HG03097 (cell line): ENCODE results near the gene SCN9A.

Source experiments
- ATAC-seq: cut with Tn5 transposase; IDR thresholded peaks from one replicate; pipeline ENCODE4 v1.9.1; 2021; ENCODE audit not compliant: unreplicated experiment, low FRiP score

SCN9A gene

DNA sequence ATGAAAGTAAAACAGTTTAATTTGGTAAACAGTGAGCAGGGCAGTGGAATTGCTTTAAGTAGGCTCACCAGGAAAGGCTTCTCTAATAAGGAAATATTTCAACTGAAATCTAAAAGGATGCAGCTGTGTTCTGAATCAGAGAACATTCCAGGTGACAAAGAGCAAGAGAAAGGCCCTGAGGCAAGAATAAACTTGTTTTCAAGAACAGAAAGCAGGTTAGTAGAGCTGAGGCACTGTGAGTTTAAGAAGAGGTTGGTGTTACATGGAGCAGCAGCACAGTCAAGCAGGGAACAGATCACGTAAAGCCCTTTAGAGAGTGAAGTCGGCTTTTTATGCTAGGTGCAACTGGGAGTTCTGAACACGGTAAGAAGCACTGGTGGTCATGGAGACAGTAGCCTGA, 191.0 kb downstream of the SCN9A start:
- ATAC-seq = no peak

DNA sequence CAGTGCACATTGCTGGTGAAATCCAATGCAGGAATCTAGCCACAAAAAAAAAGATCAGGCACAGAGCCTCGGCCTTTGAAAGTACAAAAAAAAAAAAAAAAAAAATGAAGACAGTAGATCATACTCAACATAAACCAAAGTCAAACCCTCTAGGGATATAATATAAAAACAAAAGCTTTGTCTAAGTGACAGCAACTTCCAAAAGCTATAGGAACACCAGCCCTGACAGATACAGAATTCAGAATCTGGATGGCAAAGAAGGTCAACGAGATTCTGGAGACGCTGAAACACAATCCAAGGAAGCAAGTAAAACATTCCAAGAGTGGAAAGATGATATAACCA, 194.0 kb downstream of the SCN9A start:
- ATAC-seq = no peak

DNA sequence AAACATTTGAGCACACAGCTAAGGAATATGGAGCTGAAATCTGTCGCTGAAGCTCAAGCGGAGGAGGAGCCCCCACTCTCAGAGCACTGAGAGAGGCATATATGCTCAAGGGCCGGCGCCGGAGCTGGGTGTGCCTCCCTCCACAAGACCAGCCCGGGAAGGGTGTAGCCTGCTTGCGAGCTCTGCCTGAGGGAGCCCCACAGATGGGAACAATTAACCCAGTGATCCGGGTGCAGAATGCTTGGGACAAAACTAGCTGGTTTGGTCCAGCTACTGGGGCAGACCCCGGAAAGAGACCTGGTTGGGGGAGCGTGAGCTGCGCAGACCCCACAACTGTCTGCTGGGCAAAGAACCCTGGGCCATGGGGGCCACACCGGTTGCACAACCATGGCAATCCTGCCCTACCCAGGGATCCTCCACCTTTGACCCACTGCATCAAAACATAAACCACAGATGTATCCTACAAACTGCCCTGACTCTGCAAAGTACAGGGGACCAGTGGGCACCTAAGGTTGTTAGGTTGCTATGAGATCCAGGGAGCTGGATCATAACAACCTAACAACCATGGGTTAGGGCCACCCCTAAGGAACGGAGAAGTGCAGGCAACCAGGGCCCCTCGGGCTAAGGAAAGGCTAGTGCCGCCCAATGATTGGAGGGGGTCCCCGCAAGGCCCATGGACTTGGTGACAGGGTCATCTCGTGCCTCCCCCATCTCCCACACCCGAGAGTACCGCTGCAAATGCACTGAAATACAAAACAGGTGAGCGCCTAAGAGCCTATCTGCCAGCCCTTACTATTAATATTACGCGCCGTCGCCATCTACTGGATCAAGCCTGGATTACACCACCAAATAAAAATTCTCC, 194.6 kb downstream of the SCN9A start:
- peak; percentile 89 for ATAC-seq

DNA sequence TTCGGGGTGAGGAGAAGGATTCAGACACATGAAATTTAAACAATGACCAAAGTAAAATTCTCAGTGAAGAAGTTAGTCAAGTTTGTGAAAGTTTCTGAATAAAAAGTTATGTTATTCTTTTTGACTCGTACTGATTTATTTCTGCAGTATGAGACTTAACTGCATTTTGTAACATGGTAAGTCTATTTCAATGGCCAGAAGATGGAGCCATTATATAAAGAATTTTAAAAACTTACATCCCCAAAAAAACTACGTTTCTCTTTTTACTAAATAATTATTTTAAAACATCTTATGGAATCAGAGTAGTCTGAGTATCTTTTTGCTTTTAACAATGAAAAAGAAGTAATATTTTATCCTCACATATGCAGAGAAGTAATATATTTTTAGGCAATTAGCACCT, 196.5 kb downstream of the SCN9A start:
- ATAC-seq = no peak

DNA sequence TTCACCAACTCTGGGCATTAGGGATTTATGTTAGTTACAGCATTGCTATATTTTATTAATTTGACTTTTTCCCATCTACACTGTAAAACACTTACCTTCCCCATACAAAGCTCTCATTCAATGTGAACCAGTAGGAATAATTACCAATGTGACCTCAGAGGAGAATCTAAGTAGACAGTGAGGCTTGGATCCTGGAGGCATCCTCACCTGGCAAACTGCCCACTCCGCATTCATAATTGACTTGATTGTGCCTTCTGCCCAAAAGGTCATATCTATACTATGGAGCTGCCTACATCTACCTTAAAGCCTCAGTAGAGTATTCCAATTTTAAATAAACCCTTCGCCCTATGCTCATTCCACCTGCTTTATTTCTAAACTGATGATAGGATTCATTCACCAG, 202.5 kb downstream of the SCN9A start:
- ATAC-seq = no peak

DNA sequence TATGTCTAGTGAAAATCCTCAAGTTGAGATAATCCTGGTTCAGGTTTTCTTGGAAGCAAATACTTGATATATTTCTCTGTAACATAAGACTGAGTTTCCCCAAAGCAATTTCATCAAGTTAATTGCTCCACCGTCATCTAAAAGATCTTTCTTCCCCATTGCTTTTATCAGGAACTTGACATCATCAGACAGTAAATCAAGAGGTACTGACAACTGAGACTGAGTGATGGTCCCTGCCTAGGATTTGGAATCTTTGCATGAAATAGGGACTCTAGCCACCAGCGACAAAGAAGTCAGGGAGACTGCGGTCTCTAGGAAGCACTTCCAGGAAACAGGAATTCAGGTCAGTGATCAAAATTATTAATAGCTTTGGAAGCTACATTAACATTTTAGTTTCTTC, 204.5 kb downstream of the SCN9A start:
- no peak for ATAC-seq

DNA sequence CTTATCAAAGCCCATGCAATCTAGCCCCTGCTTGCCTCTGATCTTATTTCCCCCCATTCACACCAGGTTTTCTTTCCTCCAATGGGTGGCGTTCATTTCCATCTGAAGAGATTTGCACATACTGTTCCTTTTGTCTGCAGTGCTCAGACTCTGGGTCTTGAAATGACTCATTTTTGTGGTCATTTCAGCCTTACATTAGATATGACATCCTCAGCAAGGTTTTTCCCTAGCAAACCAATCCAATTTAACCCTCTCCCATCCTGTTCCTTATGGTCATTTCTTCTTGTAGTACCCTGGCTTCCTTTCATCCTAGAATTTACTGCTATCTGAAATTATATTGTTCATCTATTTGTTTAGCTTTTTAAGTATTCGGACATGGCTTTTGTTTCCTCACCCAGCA, 205.4 kb downstream of the SCN9A start:
- ATAC-seq = no peak

DNA sequence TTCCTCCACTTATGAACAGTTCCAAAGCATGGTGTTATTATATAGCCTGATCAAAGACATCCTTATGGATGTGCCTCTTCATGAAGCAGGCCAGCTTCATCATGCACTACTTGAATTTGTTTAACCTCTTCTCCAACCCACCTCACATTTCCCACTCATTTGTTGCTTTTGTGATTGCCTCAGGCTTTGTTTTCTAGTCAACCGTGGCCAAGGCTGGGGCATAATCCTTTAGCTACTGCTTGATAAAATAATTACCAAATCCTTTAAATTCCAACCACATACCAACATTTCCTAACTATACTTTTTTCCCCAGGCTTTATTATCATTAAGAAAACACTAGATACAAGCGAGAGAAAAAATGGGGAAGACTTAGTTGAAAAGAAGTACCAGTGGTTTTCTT, 208.3 kb downstream of the SCN9A start:
- ATAC-seq = no peak

DNA sequence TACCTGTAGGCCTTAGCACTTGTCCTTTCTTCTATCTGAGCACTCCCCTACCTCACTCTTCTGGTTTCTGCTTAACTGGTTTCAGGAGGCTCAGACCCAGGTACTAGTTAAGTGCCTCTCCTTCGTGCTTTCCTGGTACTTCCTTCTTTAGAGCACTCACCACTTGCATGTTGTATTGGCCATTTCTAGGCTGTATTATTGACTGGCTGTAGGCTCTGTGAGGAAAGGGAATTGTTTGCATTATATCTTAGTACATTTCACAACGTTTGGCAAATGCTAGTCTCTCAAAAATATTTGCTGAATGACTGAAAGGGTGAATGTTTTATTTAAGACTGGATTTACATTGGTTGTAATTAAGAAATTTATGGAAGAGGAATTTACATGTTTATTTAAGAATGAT, 212.0 kb downstream of the SCN9A start:
- no peak for ATAC-seq

DNA sequence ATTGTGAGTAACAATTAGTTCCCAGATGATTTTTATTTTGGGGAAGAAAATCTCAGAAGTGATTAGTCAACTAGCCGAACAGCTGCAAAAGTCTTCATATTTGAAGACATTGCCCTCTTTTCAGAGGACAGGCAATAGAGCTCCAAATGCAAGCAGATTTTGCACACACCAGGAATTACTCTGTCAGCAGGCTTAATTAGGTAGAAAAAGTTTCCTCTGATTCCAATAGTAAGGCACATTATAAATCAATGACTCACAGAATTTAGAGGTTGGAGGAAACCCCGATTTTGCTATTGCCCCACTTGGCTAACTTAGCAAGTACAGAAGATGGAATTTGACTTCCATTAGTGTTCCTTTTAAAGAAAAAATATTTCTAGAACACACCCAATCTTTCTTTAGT, 217.2 kb downstream of the SCN9A start:
- ATAC-seq = no peak

DNA sequence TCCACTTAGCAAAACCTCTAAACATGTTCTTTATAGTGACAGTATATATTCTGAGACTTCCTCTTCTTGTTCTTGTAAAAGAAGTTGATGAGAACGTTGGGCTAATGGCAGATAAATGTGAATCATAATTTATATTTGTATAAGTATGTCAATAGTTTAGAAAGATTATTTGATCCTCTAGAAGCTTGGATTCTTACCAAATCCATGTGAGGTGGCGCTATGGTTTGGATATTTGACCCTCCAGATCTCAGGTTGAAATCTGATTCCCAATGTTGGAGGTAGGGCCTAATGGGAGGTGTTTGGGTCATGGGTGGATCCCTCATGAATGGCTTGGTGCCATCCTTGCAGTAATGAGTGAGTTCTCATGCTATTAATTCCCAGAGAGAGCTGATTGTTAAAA, 218.2 kb downstream of the SCN9A start:
- no peak for ATAC-seq

DNA sequence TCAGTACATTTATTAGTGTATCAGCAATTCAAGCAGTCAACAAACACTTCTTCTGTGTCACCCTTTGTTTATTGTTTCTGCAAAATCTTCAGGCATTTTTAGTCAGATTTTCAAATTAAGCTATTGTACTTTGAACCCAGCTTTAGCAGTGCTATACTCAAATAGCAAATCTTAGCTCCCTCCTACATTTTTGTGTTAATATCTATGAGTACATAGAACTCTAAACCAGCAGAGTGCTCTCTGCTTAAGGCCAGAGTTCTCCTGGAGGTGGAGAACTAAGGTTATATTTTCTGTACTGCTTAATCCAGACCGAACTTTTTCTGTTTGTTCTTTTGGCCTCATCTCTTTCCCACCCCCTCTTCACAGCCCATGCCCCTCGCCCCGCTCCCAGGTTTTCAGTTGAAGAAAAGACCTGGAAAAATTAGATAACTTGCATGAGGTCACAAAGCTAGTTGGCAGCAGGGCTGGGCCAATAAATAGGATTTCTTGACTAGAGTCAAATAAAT, 218.7 kb downstream of the SCN9A start:
- no peak for ATAC-seq

DNA sequence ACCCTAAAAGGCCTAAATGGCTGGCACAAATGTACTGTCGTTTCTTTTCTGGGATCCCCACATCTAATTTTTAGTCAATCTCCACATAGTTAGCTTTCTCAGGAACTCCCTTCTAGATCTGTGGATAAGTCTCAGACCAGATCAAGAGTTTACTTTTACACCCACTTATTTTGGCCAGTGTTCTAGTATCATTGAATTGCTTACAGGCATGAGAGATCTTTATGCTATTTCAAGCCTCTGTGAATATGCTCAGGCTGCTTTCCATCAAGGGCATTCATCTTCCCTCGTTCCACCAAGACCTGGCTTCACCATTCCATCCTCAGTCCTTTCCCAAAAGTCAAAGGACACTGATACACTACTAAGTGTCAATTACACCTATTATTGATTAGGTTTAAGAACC, 220.2 kb downstream of the SCN9A start:
- no peak for ATAC-seq

DNA sequence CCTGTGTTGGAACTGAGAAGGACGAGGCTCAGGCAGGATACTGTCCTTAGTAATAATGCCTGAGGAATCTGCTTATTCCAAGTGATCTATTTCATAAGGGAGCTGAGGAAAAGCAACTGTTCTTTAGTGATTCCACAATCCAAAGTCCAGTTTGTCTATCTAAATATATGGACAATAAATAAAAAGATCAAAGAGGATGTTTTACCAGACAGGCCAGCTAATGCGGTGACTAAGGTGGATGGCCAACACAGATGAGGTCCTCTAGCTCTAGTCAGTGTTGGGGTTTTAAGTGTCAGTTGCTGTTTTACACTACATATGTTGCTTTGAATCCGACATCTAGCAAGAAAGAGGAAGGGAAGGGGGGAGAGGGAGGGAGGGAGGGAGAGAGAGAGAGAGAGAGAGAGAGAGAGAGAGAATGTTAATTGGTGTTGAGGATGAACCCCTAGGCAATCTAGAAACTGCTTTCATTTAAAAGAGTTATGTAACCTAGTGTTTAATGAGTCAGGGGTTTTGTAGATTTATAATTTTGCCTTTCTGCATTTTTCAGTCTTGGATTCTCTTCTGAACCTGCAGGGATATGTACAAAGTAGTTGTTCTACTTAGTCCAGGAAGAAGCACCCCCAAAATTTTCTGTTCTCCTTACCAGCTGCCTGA, 220.9 kb downstream of the SCN9A start:
- ATAC-seq = no peak

DNA sequence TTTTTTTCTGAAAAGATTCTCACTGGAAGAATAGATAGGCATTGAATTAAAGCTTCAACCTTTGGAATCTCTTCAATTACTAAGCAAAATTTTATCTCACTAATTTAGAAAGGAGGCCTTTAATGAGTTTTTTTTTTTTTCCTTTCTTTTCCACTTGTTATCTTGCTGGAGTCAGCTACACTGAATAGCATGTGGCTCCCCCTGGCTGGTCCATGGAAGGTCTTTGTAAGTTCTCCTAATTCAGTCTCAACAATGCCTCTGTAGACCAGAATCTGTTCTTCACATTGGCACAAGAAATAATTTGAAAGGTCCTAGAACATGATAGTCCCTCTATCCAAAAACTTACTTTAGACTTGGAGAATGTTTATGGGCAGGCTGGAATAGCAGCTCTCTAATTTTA, 223.7 kb downstream of the SCN9A start:
- ATAC-seq = no peak

DNA sequence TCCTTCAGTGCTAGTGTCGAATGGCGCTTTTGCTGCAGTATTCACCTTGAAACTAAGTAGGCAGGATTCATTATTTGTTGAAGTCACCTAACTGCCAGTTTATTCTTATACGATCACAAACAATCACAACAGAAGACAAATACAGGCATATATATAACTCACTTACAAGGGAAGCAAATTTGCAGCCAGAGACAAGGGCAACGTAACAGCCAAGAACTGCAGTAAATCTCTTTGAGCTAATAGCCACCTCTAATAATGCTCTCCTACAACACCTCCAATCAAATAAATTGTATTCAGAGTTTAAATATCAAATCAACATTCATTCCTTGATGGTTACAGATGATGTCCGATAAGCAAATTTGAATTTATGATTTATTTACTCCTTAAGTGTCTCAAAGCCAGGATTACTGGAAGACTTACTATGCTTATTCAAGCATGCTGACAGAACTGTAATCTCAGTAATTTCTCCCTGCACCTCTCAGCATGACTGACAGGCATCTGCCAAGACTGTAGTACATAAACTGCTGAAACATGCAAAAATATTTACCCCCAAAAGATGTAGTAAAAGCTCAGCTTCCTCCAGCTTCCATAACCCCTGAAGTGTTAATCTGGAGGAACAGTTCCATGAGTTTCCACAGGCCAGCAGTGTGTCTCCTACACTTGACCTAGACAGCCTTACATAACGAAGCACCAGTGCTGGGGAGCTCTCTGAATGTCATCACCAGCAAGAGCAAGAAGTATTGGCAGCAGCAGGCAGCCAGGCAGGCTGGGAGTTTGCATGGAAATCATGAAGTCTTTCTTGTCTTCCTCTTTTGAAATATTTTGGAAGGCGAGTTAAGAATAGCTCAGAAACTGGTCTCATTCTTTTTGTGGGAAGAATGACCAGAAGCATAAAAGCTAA, 227.0 kb downstream of the SCN9A start:
- ATAC-seq = no peak

DNA sequence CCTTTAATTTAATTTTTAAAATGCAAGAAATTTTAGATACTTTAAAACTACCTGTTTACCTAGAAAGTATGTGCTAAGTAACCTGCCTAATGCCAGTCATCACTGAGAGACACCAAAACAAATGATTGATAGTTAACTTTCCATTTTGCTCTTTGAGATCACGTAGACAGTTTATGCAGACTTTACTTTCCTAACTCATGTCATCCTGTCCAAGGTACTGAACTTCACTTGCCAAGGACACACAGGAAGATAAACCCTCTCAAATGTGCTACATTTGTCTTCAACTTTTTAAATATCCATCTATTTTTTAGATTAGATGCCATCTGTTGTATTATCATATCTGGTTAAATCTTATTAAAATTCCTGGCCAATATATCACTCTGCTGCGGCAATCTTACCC, 227.9 kb downstream of the SCN9A start:
- no peak for ATAC-seq
